Osteocyte (in vitro differentiated cells): ENCODE data around the gene TSPAN12. TPM values are rescaled to one million over a fixed set of nuclear protein-coding genes. Genes with fewer than 3 reads are reported as not detected.

ENCODE experiments used
- DNase-seq: peaks from one replicate; pipeline ENCODE4 v3.0.0; 2021; ENCODE audit warnings: mixed read lengths; ENCODE audit not compliant: unreplicated experiment; ENCODE audit errors: extremely low spot score
- H3K27ac Mint-ChIP-seq: one replicate; pipeline ENCODE4 v1.8.0; 2021; ENCODE audit warnings: mild to moderate bottlenecking, mixed read lengths; ENCODE audit not compliant: unreplicated experiment
- H3K27me3 Mint-ChIP-seq: one replicate; pipeline ENCODE4 v1.8.0; 2021; ENCODE audit warnings: mixed read lengths; ENCODE audit not compliant: unreplicated experiment
- H3K36me3 Mint-ChIP-seq: one replicate; pipeline ENCODE4 v1.8.0; 2021; ENCODE audit warnings: mixed read lengths; ENCODE audit not compliant: unreplicated experiment
- H3K4me1 Mint-ChIP-seq: one replicate; pipeline ENCODE4 v1.8.0; 2021; ENCODE audit warnings: mixed read lengths; ENCODE audit not compliant: unreplicated experiment
- H3K4me3 Mint-ChIP-seq: one replicate; pipeline ENCODE4 v1.8.0; 2021; ENCODE audit warnings: mild to moderate bottlenecking, moderate library complexity, mixed read lengths; ENCODE audit not compliant: unreplicated experiment
- H3K9me3 Mint-ChIP-seq: one replicate; pipeline ENCODE4 v1.8.0; 2021; ENCODE audit warnings: mixed read lengths; ENCODE audit not compliant: unreplicated experiment
- total RNA-seq: library from RNA; stranded (reverse); gene quantifications from 2 replicates; pipeline ENCODE4 v1.2.1, GENCODE V29; 2021
- TF ChIP-seq, protein P1 (sequence below): fragments of 200-600 bp; sonication (generic); IDR thresholded peaks from 2 replicates; pipeline ENCODE4 v1.5.0; 2021; ENCODE audit warnings: antibody characterized with exemption, mild to moderate bottlenecking, moderate library complexity

Gene TSPAN12
- total RNA-seq, 1 donor from 2014 or later, result 13.2 TPM

DNA sequence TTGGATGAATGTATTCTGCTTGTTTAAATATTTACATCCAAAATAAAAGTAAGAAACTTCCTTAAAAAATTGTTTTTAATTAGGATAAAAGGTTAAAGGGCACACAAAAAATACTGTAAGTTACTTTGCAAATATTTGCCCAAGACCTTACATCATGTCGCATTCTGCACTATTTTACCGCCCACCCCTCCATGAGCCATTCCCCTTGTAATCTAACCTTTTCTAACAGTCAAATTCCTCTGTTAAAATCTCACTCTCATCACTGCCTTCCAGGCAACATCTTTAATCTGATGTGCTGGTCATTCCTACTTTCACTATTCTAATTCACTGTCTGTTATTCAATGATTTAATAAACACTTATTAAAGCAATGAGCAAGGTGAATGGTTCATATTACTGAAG is 23.2 kb downstream of the TSPAN12 start:
- Mint-ChIP-seq H3K4me1 (no peaks in the 10 kb centered on the region), H3K4me3 (no peak overlapping the region), H3K9me3 (peaks cover 11% of the 10 kb centered on the region), H3K27me3 (no peaks in the 10 kb centered on the region), H3K27ac (no peak overlapping the region), H3K36me3 (peaks cover 33% of the 10 kb centered on the region)
- TF ChIP-seq, protein P1, sequence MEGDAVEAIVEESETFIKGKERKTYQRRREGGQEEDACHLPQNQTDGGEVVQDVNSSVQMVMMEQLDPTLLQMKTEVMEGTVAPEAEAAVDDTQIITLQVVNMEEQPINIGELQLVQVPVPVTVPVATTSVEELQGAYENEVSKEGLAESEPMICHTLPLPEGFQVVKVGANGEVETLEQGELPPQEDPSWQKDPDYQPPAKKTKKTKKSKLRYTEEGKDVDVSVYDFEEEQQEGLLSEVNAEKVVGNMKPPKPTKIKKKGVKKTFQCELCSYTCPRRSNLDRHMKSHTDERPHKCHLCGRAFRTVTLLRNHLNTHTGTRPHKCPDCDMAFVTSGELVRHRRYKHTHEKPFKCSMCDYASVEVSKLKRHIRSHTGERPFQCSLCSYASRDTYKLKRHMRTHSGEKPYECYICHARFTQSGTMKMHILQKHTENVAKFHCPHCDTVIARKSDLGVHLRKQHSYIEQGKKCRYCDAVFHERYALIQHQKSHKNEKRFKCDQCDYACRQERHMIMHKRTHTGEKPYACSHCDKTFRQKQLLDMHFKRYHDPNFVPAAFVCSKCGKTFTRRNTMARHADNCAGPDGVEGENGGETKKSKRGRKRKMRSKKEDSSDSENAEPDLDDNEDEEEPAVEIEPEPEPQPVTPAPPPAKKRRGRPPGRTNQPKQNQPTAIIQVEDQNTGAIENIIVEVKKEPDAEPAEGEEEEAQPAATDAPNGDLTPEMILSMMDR, result no peak
- DNase-seq, result no peak

DNA sequence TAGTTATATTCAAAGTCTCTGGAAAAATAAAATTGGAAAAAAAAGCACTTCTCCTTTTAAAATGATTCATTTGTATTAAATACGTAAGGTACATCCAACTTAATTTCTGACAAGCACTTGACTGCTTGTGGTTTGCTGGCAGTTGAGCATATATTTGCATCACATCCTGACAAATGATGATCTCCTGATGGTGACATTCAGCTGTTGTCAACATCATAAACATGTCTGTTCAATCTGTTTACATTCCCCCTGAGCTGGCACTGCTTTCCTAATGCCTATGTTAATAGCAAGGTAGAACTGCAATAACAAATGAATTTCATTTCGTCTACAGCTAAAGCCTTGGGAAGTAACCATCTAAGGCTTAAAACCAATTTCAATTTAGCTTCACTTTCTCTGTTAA is 24.4 kb downstream of the TSPAN12 start:
- peaks cover 24% of the 10 kb centered on the region for H3K36me3 Mint-ChIP-seq
- TF ChIP-seq, protein P1, result no peak
- H3K27me3 Mint-ChIP-seq, result no peaks in the 10 kb centered on the region
- H3K4me1 Mint-ChIP-seq, result no peaks in the 10 kb centered on the region
- H3K27ac Mint-ChIP-seq, result no peak overlapping the region
- DNase-seq, result no peak
- H3K4me3 Mint-ChIP-seq, result no peak overlapping the region
- H3K9me3 Mint-ChIP-seq, result peaks cover 11% of the 10 kb centered on the region

DNA sequence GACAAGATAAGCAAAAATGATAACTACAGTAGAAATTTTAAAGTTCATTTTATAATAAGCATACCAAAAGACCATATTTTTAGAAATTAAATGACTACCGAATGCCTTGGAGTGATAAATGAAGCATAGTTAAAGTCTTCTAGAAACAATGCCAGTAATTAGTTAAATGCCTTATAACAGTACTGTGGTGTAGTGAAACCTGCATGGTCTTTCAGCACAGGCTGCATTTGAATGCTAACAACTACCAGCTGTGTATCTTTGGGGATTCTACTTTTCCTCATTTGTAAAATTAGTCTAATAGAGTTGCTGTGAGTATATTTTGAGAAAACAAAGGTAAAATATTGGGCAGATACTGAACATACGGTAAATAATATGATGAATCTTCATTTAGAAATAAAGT is 25.1 kb downstream of the TSPAN12 start:
- no peak for DNase-seq
- Mint-ChIP-seq H3K27ac (no peak overlapping the region), H3K9me3 (peaks cover 11% of the 10 kb centered on the region), H3K27me3 (no peaks in the 10 kb centered on the region), H3K36me3 (peaks cover 26% of the 10 kb centered on the region), H3K4me3 (no peak overlapping the region), H3K4me1 (no peaks in the 10 kb centered on the region)
- TF ChIP-seq, protein P1, result no peak

DNA sequence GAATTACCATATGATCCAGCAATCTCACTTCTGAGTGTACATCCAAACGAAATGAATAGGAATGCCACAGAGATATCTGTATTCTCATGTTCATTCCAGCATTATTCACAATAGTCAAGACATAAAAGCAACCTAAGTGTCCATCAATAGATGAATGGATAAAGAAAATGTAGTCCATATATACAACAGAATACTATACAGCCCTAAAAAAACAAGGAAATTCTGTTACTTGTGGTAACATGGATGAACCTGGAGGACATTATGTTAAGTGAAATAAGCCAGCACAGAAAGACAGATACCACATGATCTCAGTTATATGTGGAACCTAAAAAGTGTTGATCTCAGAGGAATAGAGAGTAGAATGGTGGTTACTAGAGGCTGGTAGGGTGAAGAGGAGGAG is 26.7 kb downstream of the TSPAN12 start:
- H3K27ac Mint-ChIP-seq, result no peak overlapping the region
- peaks cover 11% of the 10 kb centered on the region for H3K9me3 Mint-ChIP-seq
- TF ChIP-seq, protein P1, result no peak
- no peak for DNase-seq
- no peaks in the 10 kb centered on the region for H3K27me3 Mint-ChIP-seq
- peaks cover 22% of the 10 kb centered on the region for H3K36me3 Mint-ChIP-seq
- H3K4me1 Mint-ChIP-seq, result no peaks in the 10 kb centered on the region
- no peak overlapping the region for H3K4me3 Mint-ChIP-seq

DNA sequence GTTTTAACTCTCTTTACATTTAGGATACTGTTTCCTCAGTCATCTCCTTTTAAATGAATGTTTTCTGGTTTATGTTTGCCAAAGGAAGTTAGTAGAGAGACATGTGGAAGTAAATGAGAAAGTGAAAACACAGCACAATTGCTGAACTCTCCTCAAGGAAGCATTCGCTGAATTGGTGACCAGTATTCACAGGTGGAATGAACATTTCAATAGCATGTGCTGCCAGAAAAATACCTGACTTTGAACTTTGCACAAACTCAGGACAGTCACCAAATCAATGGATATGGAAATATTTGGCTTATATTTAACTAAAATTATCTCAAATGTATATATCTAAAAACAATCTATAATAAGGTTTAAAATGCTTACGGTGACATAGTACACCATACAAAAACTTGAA is 28.5 kb downstream of the TSPAN12 start:
- no peak for DNase-seq
- H3K4me3 Mint-ChIP-seq, result no peak overlapping the region
- TF ChIP-seq, protein P1, result no peak
- peaks cover 11% of the 10 kb centered on the region for H3K4me1 Mint-ChIP-seq
- no peaks in the 10 kb centered on the region for H3K27me3 Mint-ChIP-seq
- peaks cover 11% of the 10 kb centered on the region for H3K9me3 Mint-ChIP-seq
- peaks cover 16% of the 10 kb centered on the region for H3K36me3 Mint-ChIP-seq
- H3K27ac Mint-ChIP-seq, result no peak overlapping the region
